Inferior parietal cortex (tissue), 1 donor: ENCODE results near the gene CTTNBP2NL.

Source experiments
- DNase-seq: peaks from one replicate; pipeline ENCODE4 v3.0.0-alpha.2; 2016; ENCODE audit errors: extremely low spot score

The CTTNBP2NL gene

DNA sequence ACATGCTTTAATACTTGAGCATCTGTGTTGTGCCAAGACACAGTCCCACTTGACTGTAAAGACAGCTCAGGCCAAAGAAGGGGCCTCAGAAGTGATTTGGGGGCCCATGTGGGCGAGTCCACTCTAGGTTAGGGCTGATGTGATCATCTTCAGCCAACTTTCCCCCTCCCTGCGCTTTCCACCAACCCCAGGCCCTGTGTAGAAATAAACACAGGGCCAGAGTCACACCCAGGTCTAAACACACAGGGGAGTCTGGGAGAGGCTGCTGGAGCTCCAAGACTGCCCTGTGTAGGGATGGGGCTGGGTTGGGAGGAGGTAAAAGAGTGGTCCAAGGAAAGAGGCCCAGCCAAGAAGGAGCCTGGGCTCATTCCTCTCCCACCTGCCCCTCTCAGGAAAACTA, 110.3 kb downstream of the CTTNBP2NL start:
- DNase-seq = no peak

GRCh38 chr1:112506731-112507130, 110.7 kb downstream of the CTTNBP2NL start:
- no peak for DNase-seq

GRCh38 chr1:112507336-112507735, 111.3 kb downstream of the CTTNBP2NL start:
- DNase-seq = no peak

DNA sequence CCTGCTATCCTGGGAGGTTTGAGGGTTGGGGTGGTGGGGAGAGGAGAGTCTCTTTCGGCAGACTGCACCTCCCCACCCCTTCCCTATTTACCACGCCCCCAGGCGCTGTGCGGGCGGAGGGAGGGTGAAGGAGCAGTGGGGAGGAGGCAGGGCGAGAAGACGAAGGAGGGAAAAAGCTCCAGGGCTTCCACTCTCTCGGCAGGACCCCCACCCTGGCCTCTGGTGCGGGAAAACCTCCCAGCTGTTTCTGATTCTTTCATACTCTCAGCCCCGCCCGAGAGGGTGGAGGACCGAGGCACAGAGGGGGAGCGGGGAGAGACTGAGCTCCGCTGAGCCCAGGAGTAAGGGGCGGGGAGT, 111.9 kb downstream of the CTTNBP2NL start:
- no peak for DNase-seq

DNA sequence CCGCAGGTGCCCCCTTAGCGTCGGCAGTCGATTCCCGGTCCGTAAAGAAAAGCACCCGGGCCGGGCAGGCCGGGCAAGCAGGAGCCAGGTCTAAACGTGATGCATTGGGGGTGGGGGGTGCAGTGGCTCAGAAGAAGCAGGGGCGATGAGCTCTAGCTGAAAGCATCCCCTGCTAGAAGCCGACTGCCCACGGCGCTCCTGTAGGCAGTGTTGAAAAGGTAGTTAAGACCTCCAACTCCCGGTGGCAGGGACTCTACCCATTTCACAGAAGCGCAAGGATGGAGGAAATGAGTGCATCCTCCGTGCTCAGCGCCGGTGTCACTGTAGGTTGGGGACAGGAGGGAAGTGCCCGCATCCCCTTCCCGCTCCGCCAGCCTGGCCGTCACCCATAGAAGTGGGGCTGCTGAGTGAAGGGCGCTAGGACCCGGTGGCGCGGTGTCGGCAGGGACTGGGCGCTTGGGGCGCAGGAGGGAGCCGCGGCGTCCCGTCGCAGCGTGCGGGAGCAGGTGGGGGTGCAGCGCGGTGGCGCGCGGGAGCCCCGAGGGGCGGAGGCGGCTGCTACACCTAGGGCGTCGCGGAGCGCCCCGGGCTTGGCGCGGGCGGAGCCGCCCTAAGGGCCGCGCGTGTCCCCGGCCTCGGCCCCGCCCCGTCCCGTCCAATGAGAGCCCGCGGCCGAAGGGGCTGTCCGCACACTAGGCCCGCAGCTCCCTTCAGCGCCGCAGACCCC, 112.4 kb downstream of the CTTNBP2NL start, which contains the start of gene WNT2B:
WNT2B (plus strand) TSS at position 688 of the 727 bp plus-strand sequence. CDS start 298 bp downstream, outside the sequence.
- DNase-seq = no peak

DNA sequence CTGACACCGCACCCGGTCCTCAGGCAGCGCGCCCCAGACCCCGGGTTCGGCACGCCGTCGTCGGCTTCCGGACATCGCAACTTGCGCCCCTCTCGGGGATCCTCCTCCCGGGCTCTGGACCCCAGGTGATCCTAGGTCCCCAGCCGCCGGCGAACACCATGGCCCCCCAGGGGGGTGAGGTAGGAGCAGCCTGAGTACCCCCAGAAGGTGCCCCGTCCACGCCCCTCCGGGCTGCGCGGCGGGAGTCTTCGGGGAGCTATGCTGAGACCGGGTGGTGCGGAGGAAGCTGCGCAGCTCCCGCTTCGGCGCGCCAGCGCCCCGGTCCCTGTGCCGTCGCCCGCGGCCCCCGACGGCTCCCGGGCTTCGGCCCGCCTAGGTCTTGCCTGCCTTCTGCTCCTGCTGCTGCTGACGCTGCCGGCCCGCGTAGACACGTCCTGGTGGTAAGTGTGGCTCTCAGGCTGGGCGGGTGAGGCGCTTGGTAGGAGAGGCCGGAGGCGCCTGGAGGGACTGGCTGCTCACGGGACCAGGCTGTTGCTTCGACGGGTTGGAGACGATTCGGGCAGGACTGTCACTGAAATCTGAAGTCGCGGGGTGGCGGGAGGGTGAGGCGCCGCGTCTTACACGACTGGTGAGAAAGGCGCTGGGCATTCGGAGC, 113.1 kb downstream of the CTTNBP2NL start:
- no peak for DNase-seq

- DNase-seq = no peak
These were observed 113.7 kb downstream of the CTTNBP2NL start for GRCh38 chr1:112509660-112510178.

DNA sequence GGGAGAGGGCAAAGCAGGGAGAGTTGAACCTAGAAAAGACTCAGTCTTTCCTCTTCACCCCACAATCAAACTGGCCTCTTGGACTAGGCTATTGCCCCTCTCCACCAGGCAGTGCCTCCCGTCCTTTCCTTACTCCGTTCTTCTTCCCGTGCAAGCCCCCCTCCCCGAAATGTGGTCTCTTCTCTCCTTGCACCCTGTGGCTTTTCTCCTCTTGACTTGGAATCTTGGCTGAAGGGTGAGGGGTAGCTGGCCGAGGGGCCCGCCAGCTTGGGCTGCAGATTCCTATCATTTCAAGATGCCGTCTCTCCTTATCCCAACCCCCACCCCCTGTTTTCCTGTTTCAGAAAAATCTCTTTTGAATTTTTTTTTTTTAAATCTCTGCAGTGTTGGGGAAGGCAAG, 114.3 kb downstream of the CTTNBP2NL start:
- no peak for DNase-seq
